NB4 (cell line): ENCODE results near the gene ALS2CL.

Experiments
- DNase-seq: peaks from one replicate; pipeline ENCODE4 v3.0.0; 2010; ENCODE audit warnings: low read depth
- H3K4me3 ChIP-seq: one replicate; pipeline ENCODE4 v1.5.1; 2011; ENCODE audit warnings: mild to moderate bottlenecking, low read depth, low read length, moderate library complexity
- MYC ChIP-seq: IDR thresholded peaks from 2 replicates; pipeline ENCODE4 v1.6.1; 2011; ENCODE audit warnings: low read depth, low read length
- POLR2A ChIP-seq: IDR thresholded peaks from 2 replicates; pipeline ENCODE4 v1.6.1; 2011; ENCODE audit warnings: mild to moderate bottlenecking; ENCODE audit not compliant: insufficient read length; ENCODE audit errors: extremely low read depth
- TF ChIP-seq, protein P1 (sequence below): IDR thresholded peaks from one replicate; pipeline ENCODE4 v1.5.1; 2012; ENCODE audit warnings: low read depth, low read length
- TF ChIP-seq, protein P2 (sequence below): IDR thresholded peaks from 2 replicates; pipeline ENCODE4 v1.6.1; 2011; ENCODE audit warnings: low read depth, low read length

The ALS2CL gene

DNA sequence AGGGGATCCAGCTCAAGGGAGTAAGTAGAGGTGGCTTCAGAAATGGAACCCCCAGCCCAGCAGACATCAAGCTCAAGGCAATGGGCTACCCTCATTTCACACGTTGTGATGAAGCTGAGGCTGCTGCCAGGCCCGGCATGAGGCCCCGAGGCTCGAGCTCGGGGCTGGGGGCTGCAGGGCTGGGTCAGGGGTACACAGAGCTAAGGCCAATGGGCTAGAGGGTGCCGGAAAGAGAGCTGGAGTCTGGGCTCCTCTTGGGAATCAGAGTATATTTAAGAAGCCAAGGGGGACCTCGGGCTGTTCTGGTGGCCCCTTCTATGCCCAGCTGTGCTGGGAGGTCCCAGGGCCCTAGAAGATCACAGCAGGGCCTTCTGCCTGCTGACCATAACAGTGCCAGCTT is 16.8 kb upstream of the ALS2CL start:
- DNase-seq, result no peak

DNA sequence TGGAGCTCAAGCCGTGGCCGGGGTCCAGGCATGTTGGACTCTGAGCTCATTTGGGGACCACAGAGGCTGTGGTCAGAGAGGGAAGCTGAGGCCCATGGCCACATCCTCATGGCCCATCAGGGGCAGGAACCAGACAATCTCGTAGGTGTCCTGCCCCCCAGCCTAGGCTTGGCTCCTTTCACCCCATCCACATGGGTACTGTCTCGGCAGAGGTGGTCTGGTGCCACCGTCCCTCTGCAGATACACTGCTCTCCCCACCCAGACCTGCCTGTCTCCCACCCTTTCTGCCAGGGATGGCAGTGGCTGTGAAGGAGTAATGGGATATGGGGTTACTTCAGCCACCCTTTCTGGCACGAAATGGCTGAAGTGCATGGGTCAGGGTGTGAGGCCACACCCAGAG is 16.2 kb upstream of the ALS2CL start:
- no peak overlapping the region for H3K4me3 ChIP-seq
- TF ChIP-seq, protein P1, sequence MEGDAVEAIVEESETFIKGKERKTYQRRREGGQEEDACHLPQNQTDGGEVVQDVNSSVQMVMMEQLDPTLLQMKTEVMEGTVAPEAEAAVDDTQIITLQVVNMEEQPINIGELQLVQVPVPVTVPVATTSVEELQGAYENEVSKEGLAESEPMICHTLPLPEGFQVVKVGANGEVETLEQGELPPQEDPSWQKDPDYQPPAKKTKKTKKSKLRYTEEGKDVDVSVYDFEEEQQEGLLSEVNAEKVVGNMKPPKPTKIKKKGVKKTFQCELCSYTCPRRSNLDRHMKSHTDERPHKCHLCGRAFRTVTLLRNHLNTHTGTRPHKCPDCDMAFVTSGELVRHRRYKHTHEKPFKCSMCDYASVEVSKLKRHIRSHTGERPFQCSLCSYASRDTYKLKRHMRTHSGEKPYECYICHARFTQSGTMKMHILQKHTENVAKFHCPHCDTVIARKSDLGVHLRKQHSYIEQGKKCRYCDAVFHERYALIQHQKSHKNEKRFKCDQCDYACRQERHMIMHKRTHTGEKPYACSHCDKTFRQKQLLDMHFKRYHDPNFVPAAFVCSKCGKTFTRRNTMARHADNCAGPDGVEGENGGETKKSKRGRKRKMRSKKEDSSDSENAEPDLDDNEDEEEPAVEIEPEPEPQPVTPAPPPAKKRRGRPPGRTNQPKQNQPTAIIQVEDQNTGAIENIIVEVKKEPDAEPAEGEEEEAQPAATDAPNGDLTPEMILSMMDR, result no peak
- no peak for TF ChIP-seq MYC
- TF ChIP-seq POLR2A, result no peak
- TF ChIP-seq, protein P2, sequence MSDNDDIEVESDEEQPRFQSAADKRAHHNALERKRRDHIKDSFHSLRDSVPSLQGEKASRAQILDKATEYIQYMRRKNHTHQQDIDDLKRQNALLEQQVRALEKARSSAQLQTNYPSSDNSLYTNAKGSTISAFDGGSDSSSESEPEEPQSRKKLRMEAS, result no peak
- DNase-seq, result no peak

More for the DNA sequence above, 16.8 kb upstream of the ALS2CL start:
- H3K4me3 ChIP-seq, result no peak overlapping the region
- TF ChIP-seq, protein P1, result no peak
- TF ChIP-seq, protein P2, result no peak
- TF ChIP-seq MYC, result no peak

DNA sequence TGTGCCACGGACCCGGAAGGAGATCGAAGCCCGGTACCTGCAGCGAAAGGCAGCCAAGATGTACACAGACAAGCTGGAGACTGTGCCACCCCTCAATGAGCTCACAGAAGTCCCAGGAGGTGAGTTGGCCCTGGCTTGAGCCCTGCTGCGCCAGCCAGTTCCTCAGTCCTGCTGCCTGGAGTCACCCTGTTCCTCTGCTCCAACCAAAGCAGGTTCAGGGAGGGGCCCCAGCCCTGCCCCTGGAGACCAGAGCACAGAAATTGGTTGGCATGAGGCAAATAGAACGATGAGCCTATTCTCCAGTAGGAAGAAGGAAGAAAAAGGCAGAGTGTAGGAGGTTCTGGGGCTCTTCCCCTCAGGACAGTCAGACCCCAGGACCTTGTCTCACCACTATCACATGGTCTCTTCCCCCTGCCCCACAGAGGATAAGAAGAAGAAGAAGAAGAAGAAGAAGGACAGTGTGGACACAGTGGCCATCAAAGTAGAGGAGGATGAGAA is 15.7 kb upstream of the ALS2CL start:
- no peak for DNase-seq
- TF ChIP-seq MYC (no peak), POLR2A (no peak)
- TF ChIP-seq, protein P1, result no peak
- TF ChIP-seq, protein P2, result no peak
- no peak overlapping the region for H3K4me3 ChIP-seq

DNA sequence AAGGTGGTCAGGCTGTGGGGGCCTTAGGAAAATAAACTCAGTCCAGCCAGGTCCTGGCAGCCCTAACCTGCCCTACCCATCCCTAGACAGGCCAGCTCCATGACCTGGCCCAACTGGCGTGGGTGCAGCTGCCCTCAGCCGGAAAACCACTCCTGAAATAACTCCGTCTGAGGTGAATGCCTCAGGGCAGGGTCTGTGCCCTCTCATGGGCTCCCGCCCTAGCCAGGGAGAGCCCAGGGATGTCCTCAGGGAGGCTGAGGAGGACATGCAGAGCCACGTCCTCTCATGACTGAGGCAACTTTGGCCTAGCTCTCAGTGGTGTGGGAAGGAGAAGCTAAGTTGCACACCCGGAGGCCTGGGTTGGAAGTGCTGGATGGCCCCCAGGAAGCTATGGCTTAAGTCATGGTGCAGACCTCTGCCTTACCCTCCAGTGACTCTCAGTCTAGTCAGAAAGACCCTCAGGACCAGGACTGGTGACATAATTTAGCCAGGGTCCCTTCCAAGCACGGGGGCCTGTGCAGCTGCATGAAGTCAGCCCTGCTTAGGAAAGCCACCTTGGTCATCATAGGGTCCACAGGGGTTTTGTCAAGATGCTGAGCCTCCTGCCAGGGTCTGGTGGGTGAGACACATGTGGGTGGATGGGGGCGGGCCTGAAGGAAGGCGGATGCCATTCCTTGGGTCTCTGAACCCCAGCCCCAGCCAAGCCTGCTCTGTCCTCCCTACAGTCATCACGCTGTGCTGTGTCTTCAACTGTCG is 15.1 kb upstream of the ALS2CL start:
- no peak for DNase-seq
- TF ChIP-seq POLR2A (no peak), MYC (no peak)
- TF ChIP-seq, protein P1, result no peak
- TF ChIP-seq, protein P2, result no peak
- no peak overlapping the region for H3K4me3 ChIP-seq

DNA sequence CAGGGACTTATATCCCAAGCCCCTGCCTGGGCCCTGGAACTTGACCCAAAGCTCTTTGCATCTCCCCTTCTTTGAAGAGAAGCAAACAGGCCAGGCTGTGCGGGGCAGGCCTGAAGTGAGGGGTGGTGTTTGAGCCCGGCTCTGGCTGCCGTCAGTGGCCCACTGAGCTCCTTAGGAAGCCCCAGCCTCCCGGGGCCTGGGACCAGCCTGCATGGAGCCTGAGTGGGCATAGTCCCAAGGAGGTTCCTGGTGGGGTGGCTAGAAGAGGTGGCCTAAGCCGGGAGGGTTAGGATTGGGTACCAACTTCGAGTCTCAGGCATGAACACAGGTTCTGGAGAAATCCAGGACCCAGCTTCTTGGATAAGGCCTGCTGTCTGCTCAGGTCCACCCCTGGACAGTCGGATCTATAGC is 14.1 kb upstream of the ALS2CL start:
- H3K4me3 ChIP-seq, result no peak overlapping the region
- TF ChIP-seq MYC (no peak), POLR2A (no peak)
- TF ChIP-seq, protein P2, result no peak
- TF ChIP-seq, protein P1, result no peak

More for the DNA sequence above, 14.1 kb upstream of the ALS2CL start:
- DNase-seq, result no peak
